ENCODE data around the gene FAT1.

FAT1 gene

GRCh38 chr4:186633844-186634243, 89.8 kb downstream of the FAT1 start:
- H3K4me3 ChIP-seq (ENCODE audit: low read depth in 1 of 5, low read length in 5 of 5): no peak overlapping the region

GRCh38 chr4:186630128-186630527, 93.5 kb downstream of the FAT1 start:
- no peaks in the 10 kb centered on the region for H3K4me1 ChIP-seq (ENCODE audit: control insufficient read depth in 5 of 5, insufficient read depth in 5 of 5, low read length in 5 of 5)
- H3K9ac ChIP-seq (ENCODE audit: low read length in 5 of 5): no peak overlapping the region
- H3K4me3 ChIP-seq (ENCODE audit: low read depth in 1 of 5, low read length in 5 of 5): no peak overlapping the region
- H3K9me3 ChIP-seq (ENCODE audit: control insufficient read depth in 5 of 5, low read length in 5 of 5): no peaks in the 10 kb centered on the region
- H3K27me3 ChIP-seq (ENCODE audit: control insufficient read depth in 5 of 5, insufficient read depth in 4 of 5, low read length in 5 of 5): no peaks in the 10 kb centered on the region
- H3K27ac ChIP-seq (ENCODE audit: low read depth, low read length): no peak overlapping the region
- peaks cover 19 to 61% (median 59%) of the 10 kb centered on the region in 5 donors for H3K36me3 ChIP-seq (ENCODE audit: control insufficient read depth in 5 of 5, insufficient read depth in 5 of 5, low read length in 5 of 5)

More at GRCh38 chr4:186633844-186634243, 89.8 kb downstream of the FAT1 start:
- no peaks in the 10 kb centered on the region for H3K27me3 ChIP-seq (ENCODE audit: control insufficient read depth in 5 of 5, insufficient read depth in 4 of 5, low read length in 5 of 5)
- H3K27ac ChIP-seq (ENCODE audit: low read depth, low read length): no peak overlapping the region
- no peaks in the 10 kb centered on the region for H3K4me1 ChIP-seq (ENCODE audit: control insufficient read depth in 5 of 5, insufficient read depth in 5 of 5, low read length in 5 of 5)
- peaks cover 17 to 66% (median 53%) of the 10 kb centered on the region in 5 donors for H3K36me3 ChIP-seq (ENCODE audit: control insufficient read depth in 5 of 5, insufficient read depth in 5 of 5, low read length in 5 of 5)
- H3K9ac ChIP-seq (ENCODE audit: low read length in 5 of 5): no peak overlapping the region
- H3K9me3 ChIP-seq (ENCODE audit: control insufficient read depth in 5 of 5, low read length in 5 of 5): no peaks in the 10 kb centered on the region

GRCh38 chr4:186628058-186628711, 95.5 kb downstream of the FAT1 start:
- H3K27me3 ChIP-seq (ENCODE audit: control insufficient read depth in 5 of 5, insufficient read depth in 4 of 5, low read length in 5 of 5): no peaks in the 10 kb centered on the region
- peaks cover 13 to 53% (median 49%) of the 10 kb centered on the region in 5 donors for H3K36me3 ChIP-seq (ENCODE audit: control insufficient read depth in 5 of 5, insufficient read depth in 5 of 5, low read length in 5 of 5)
- no peaks in the 10 kb centered on the region for H3K9me3 ChIP-seq (ENCODE audit: control insufficient read depth in 5 of 5, low read length in 5 of 5)
- peaks cover 0 to 5% (median 4%) of the 10 kb centered on the region in 5 donors for H3K4me1 ChIP-seq (ENCODE audit: control insufficient read depth in 5 of 5, insufficient read depth in 5 of 5, low read length in 5 of 5)
- H3K27ac ChIP-seq (ENCODE audit: low read depth, low read length): no peak overlapping the region
- no peak overlapping the region for H3K4me3 ChIP-seq (ENCODE audit: low read depth in 1 of 5, low read length in 5 of 5)
- no peak overlapping the region for H3K9ac ChIP-seq (ENCODE audit: low read length in 5 of 5)

GRCh38 chr4:186627226-186627865, 96.3 kb downstream of the FAT1 start:
- Histone ChIP-seq H3K9ac (ENCODE audit: low read length in 5 of 5) (no peak overlapping the region), H3K27me3 (ENCODE audit: control insufficient read depth in 5 of 5, insufficient read depth in 4 of 5, low read length in 5 of 5) (no peaks in the 10 kb centered on the region), H3K27ac (ENCODE audit: low read depth, low read length) (no peak overlapping the region), H3K4me1 (ENCODE audit: control insufficient read depth in 5 of 5, insufficient read depth in 5 of 5, low read length in 5 of 5) (peaks cover 0 to 11% (median 10%) of the 10 kb centered on the region in 5 donors), H3K4me3 (ENCODE audit: low read depth in 1 of 5, low read length in 5 of 5) (no peak overlapping the region), H3K36me3 (ENCODE audit: control insufficient read depth in 5 of 5, insufficient read depth in 5 of 5, low read length in 5 of 5) (peaks cover 7 to 46% (median 43%) of the 10 kb centered on the region in 5 donors), H3K9me3 (ENCODE audit: control insufficient read depth in 5 of 5, low read length in 5 of 5) (no peaks in the 10 kb centered on the region)

- Histone ChIP-seq H3K36me3 (ENCODE audit: control insufficient read depth in 5 of 5, insufficient read depth in 5 of 5, low read length in 5 of 5) (peaks cover 19 to 42% (median 38%) of the 10 kb centered on the region in 5 donors), H3K9me3 (ENCODE audit: control insufficient read depth in 5 of 5, low read length in 5 of 5) (no peaks in the 10 kb centered on the region)
Observed at GRCh38 chr4:186624951-186625350, 98.7 kb downstream of the FAT1 start.

GRCh38 chr4:186623546-186623945, 100.1 kb downstream of the FAT1 start:
- Histone ChIP-seq H3K4me3 (ENCODE audit: low read depth in 1 of 5, low read length in 5 of 5) (no peak overlapping the region), H3K4me1 (ENCODE audit: control insufficient read depth in 5 of 5, insufficient read depth in 5 of 5, low read length in 5 of 5) (peaks cover 0 to 11% (median 10%) of the 10 kb centered on the region in 5 donors), H3K27me3 (ENCODE audit: control insufficient read depth in 5 of 5, insufficient read depth in 4 of 5, low read length in 5 of 5) (no peaks in the 10 kb centered on the region), H3K9ac (ENCODE audit: low read length in 5 of 5) (no peak overlapping the region), H3K36me3 (ENCODE audit: control insufficient read depth in 5 of 5, insufficient read depth in 5 of 5, low read length in 5 of 5) (peaks cover 14 to 45% (median 39%) of the 10 kb centered on the region in 5 donors), H3K27ac (ENCODE audit: low read depth, low read length) (no peak overlapping the region), H3K9me3 (ENCODE audit: control insufficient read depth in 5 of 5, low read length in 5 of 5) (no peaks in the 10 kb centered on the region)

More at GRCh38 chr4:186624951-186625350, 98.7 kb downstream of the FAT1 start:
- H3K4me1 ChIP-seq (ENCODE audit: control insufficient read depth in 5 of 5, insufficient read depth in 5 of 5, low read length in 5 of 5): peaks cover 0 to 11% (median 10%) of the 10 kb centered on the region in 5 donors
- H3K27me3 ChIP-seq (ENCODE audit: control insufficient read depth in 5 of 5, insufficient read depth in 4 of 5, low read length in 5 of 5): no peaks in the 10 kb centered on the region
- no peak overlapping the region for H3K27ac ChIP-seq (ENCODE audit: low read depth, low read length)
- H3K9ac ChIP-seq (ENCODE audit: low read length in 5 of 5): no peak overlapping the region
- no peak overlapping the region for H3K4me3 ChIP-seq (ENCODE audit: low read depth in 1 of 5, low read length in 5 of 5)

- no peaks in the 10 kb centered on the region for H3K9me3 ChIP-seq (ENCODE audit: control insufficient read depth in 5 of 5, low read length in 5 of 5)
- peaks cover 12 to 41% (median 33%) of the 10 kb centered on the region in 5 donors for H3K36me3 ChIP-seq (ENCODE audit: control insufficient read depth in 5 of 5, insufficient read depth in 5 of 5, low read length in 5 of 5)
- no peaks in the 10 kb centered on the region for H3K27me3 ChIP-seq (ENCODE audit: control insufficient read depth in 5 of 5, insufficient read depth in 4 of 5, low read length in 5 of 5)
- H3K27ac ChIP-seq (ENCODE audit: low read depth, low read length): no peak overlapping the region
- H3K9ac ChIP-seq (ENCODE audit: low read length in 5 of 5): no peak overlapping the region
- peaks cover 0 to 11% (median 10%) of the 10 kb centered on the region in 5 donors for H3K4me1 ChIP-seq (ENCODE audit: control insufficient read depth in 5 of 5, insufficient read depth in 5 of 5, low read length in 5 of 5)
- no peak overlapping the region for H3K4me3 ChIP-seq (ENCODE audit: low read depth in 1 of 5, low read length in 5 of 5)
Observed at GRCh38 chr4:186622788-186623464, 100.7 kb downstream of the FAT1 start.

GRCh38 chr4:186621959-186622553, 101.6 kb downstream of the FAT1 start:
- peaks cover 0 to 11% (median 10%) of the 10 kb centered on the region in 5 donors for H3K4me1 ChIP-seq (ENCODE audit: control insufficient read depth in 5 of 5, insufficient read depth in 5 of 5, low read length in 5 of 5)
- no peak overlapping the region for H3K9ac ChIP-seq (ENCODE audit: low read length in 5 of 5)
- H3K36me3 ChIP-seq (ENCODE audit: control insufficient read depth in 5 of 5, insufficient read depth in 5 of 5, low read length in 5 of 5): peaks cover 12 to 40% (median 25%) of the 10 kb centered on the region in 5 donors
- no peaks in the 10 kb centered on the region for H3K27me3 ChIP-seq (ENCODE audit: control insufficient read depth in 5 of 5, insufficient read depth in 4 of 5, low read length in 5 of 5)
- H3K9me3 ChIP-seq (ENCODE audit: control insufficient read depth in 5 of 5, low read length in 5 of 5): no peaks in the 10 kb centered on the region
- H3K27ac ChIP-seq (ENCODE audit: low read depth, low read length): no peak overlapping the region
- H3K4me3 ChIP-seq (ENCODE audit: low read depth in 1 of 5, low read length in 5 of 5): no peak overlapping the region

GRCh38 chr4:186619088-186619487, 104.6 kb downstream of the FAT1 start:
- Histone ChIP-seq H3K27me3 (ENCODE audit: control insufficient read depth in 5 of 5, insufficient read depth in 4 of 5, low read length in 5 of 5) (no peaks in the 10 kb centered on the region), H3K27ac (ENCODE audit: low read depth, low read length) (no peak overlapping the region), H3K4me1 (ENCODE audit: control insufficient read depth in 5 of 5, insufficient read depth in 5 of 5, low read length in 5 of 5) (peaks cover 0 to 11% (median 10%) of the 10 kb centered on the region in 5 donors), H3K9me3 (ENCODE audit: control insufficient read depth in 5 of 5, low read length in 5 of 5) (no peaks in the 10 kb centered on the region), H3K36me3 (ENCODE audit: control insufficient read depth in 5 of 5, insufficient read depth in 5 of 5, low read length in 5 of 5) (peaks cover 16 to 55% (median 39%) of the 10 kb centered on the region in 5 donors), H3K9ac (ENCODE audit: low read length in 5 of 5) (no peak overlapping the region), H3K4me3 (ENCODE audit: low read depth in 1 of 5, low read length in 5 of 5) (no peak overlapping the region)
